SH-SY5Y (cell line): Measurements from ENCODE around the gene RPS27L.

Experiments
- GATA2 ChIP-seq: IDR thresholded peaks from 2 replicates; pipeline ENCODE4 v1.6.1; 2011; ENCODE audit warnings: mild to moderate bottlenecking, low read depth, low read length
- GATA3 ChIP-seq: IDR thresholded peaks from 2 replicates; pipeline ENCODE4 v1.6.1; 2011; ENCODE audit warnings: low read depth, mild to moderate bottlenecking, low read length, moderate library complexity

Gene RPS27L

DNA sequence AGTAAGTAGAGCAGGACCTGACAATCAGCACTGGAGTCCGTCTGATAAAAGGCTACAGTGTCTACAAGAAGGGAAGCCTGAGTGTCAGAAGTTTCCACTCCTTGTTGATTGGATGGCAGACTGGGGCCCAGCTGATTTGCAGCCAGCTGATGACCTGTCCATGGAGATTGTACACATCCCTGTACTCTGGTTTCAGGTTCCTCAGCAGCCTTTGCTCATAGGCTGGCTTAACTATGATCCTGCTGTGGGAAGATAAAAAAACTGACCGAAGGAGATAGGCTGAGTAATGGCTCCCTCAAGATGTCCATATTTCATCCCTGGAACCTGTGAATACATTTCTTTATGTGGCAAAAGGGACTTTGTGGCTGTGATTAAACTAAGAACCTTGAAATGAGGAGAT, 47.4 kb downstream of the RPS27L start:
- no peak for TF ChIP-seq GATA3
- no peak for TF ChIP-seq GATA2

DNA sequence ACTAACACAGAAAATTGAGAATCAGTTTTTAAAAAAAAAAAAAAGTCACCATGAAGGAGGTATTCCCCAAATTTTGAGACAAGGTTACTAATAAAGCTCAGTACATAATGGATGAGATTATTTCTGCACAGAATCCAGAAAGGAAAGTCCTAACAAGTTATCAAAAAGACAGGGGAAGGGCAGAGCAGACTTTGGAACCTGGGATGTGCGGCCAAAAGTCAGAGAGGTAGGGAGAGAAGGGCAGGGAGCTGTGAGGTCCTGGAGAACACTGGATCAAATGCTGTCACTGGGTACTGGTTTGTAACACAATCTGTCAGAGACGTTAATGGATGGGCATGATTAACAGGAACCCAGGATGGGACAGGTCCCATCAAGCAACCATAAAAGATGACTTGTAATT, 47.8 kb downstream of the RPS27L start:
- TF ChIP-seq GATA3 (no peak), GATA2 (no peak)

DNA sequence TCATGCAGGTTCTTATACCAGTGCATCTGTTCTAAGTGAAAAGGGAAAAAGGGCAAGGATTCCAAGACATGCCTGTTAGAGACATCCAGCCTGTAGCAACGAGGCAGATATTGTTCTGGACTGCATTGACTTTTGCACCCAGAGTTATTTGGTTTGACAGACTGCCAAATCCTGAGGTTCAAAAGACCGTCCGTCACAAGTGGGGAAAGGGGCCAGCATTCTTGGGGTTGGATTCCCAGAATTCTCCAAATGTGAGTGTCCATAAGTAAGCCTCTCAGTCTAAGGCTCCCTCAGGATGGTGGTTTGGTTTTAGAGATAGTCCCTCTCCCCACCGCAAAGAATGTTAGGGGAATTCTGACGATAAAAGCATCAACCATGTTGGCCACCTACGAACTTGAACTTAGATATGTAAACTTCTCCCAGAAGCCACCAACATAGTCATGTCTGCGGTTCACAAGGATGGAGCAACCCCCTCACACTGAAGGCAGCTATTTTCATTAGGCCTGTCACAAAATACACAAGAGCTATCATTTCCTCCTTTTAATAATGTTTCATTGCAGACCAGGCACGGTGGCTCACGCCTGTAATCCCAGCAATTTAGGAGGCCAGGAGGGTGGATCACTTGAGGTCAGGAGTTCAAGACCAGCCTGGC, 49.3 kb downstream of the RPS27L start:
- TF ChIP-seq GATA3, result no peak
- no peak for TF ChIP-seq GATA2

- TF ChIP-seq GATA2 (no peak), GATA3 (no peak)
Measured at GRCh38 chr15:63104727-63105126, 52.5 kb downstream of the RPS27L start.

DNA sequence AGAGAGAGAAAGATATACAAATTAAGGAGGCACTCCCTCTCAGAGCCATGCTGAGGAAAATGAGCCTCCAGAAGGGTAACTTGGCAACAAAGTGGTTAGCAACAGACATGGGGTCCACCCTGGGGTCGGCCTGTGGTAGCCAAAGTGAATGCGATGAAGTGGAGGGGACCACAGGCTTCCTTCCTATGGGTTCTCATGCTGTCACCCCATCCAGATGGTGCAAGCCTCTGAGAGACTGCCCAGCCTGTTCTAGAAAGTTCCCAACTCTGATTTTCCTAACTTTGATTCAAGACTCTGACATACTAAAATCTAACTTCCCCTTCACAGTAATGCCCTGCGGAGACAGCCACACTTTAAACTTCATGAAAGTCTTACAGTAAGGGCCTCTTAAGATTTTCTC, 53.9 kb downstream of the RPS27L start:
- TF ChIP-seq GATA2 (no peak), GATA3 (no peak)
